Subcutaneous abdominal adipose tissue (tissue), 5 donors: ENCODE measurements around the gene AP5S1.
A peak's percentile ranks its signal among the peaks of the same experiment; 100 is the strongest.

Source experiments
- H3K27ac ChIP-seq: one replicate; pipeline ENCODE4 v1.7.0; 2013; ENCODE audit warnings: low read depth, mild to moderate bottlenecking, inconsistent platforms, low read length, moderate library complexity
- H3K27me3 ChIP-seq, 5 donors: one replicate each; pipeline ENCODE4 v1.7.0; 2013; ENCODE audit warnings: low read length in 5 of 5, inconsistent platforms in 1 of 5; ENCODE audit not compliant: control insufficient read depth in 5 of 5, insufficient read depth in 4 of 5
- H3K36me3 ChIP-seq, 5 donors: one replicate each; pipeline ENCODE4 v1.7.0; 2013; ENCODE audit warnings: low read length in 5 of 5; ENCODE audit not compliant: control insufficient read depth in 5 of 5, insufficient read depth in 5 of 5
- H3K4me1 ChIP-seq, 5 donors: one replicate each; pipeline ENCODE4 v1.7.0; 2013; ENCODE audit warnings: low read length in 5 of 5, mild to moderate bottlenecking in 3 of 5, moderate library complexity in 1 of 5; ENCODE audit not compliant: control insufficient read depth in 5 of 5, insufficient read depth in 5 of 5
- H3K4me3 ChIP-seq, 5 donors: one replicate each; pipeline ENCODE4 v1.7.0; 2013; ENCODE audit warnings: low read length in 5 of 5, low read depth in 1 of 5
- H3K9ac ChIP-seq, 5 donors: one replicate each; pipeline ENCODE4 v1.7.0; 2013; ENCODE audit warnings: low read length in 5 of 5, mild to moderate bottlenecking in 4 of 5, moderate library complexity in 3 of 5
- H3K9me3 ChIP-seq, 5 donors: one replicate each; pipeline ENCODE4 v1.7.0; 2013; ENCODE audit warnings: low read length in 5 of 5; ENCODE audit not compliant: control insufficient read depth in 5 of 5
- donor health status: healthy.
- donor health status: healthy.
- donor health status: healthy.
- donor health status: healthy.
- donor health status: healthy.

The AP5S1 gene, protein sequence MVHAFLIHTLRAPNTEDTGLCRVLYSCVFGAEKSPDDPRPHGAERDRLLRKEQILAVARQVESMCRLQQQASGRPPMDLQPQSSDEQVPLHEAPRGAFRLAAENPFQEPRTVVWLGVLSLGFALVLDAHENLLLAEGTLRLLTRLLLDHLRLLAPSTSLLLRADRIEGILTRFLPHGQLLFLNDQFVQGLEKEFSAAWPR

DNA sequence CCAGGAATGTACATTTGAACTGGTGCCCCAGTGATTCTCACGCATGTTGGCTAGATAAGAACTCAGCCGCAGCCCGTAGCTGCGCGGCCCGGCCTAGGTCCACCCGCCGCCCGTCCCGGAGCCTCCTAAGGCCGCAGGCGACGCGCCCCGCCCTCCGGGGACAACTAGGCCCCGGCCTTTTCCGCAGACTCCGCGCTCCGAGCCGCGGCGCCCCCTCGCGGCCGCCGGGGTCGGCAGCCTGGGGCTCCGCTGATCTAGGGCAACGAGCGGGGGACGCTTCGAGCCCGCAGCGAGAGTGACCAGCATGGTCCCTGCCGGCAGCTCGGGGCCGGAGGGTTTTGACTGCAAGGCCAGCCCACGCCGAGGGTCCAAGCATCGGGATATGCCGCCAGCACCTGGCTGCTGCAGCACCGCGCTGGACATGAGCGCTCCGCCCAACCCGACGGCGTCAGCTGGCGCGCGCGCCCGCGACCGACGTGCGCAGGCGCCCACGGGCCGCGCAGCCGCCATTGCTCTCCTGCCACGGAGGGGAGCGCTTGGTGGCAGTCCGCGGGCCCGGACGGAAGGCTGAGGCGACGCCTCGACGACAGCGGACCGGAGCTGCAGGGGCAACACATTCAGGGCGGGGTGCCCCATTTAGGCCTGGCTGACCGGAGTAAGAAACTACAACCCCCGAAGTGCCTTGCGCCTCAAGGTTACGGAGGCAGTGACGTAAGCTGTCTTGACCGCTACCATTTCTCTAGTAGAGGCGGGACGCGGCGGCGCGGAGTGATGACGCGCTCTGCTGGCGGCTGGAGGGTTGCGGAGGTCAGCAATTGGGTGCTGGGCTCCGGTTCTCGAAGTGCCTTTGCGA is at the start of gene AP5S1:
Gene AP5S1, plus strand, starts transcription at position 500 of the 853 bp plus-strand sequence. CDS start 1,571 bp downstream, outside the sequence.
- Histone ChIP-seq H3K27me3 (no peaks in the 10 kb centered on the region), H3K4me3 (peak within 1 kb of the TSS; percentile 71 to 84 (median 84)), H3K9ac (peak within 1 kb of the TSS; percentile 68 to 96 (median 89)), H3K36me3 (peaks cover 4 to 35% (median 26%) of the 10 kb centered on the region in 5 donors), H3K27ac (peak within 1 kb of the TSS; percentile 95), H3K9me3 (no peaks in the 10 kb centered on the region), H3K4me1 (peaks cover 4 to 29% (median 28%) of the 10 kb centered on the region in 5 donors)

DNA sequence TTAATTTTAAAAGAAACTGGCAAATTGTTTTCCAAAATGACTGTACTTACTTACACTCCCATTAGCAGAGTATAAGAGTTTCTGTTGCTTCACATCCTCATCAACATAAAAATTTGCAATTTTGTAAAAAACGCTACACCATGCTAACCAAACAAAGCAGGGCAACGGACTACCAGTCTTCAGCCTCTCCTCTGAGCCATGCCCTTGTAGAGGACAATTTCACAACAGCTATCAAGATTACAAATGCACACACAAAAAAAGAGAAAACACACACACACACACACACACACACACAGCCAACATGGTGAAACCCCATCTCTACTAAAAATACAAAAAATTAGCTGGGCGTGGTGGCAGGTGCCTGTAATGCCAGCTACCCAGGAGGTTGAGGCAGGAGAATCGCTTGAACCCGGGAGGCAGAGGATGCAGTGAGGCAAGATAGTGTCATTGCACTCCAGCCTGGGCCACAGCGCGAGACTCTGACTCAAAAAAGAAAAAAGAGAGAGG is 48.7 kb upstream of the AP5S1 start:
- Histone ChIP-seq H3K9ac (no peak overlapping the region), H3K4me1 (peaks cover 1 to 24% (median 23%) of the 10 kb centered on the region in 5 donors), H3K36me3 (no peaks in the 10 kb centered on the region), H3K27me3 (no peaks in the 10 kb centered on the region), H3K4me3 (no peak overlapping the region), H3K27ac (no peak overlapping the region), H3K9me3 (peaks cover 0 to 4% (median 0%) of the 10 kb centered on the region in 5 donors)

GRCh38 chr20:3775457-3776108 is 44.8 kb upstream of the AP5S1 start:
- no peaks in the 10 kb centered on the region for H3K36me3 ChIP-seq
- H3K27me3 ChIP-seq = no peaks in the 10 kb centered on the region
- H3K27ac ChIP-seq = no peak overlapping the region
- H3K9me3 ChIP-seq = peaks cover 0 to 4% (median 0%) of the 10 kb centered on the region in 5 donors
- peaks cover 0 to 17% (median 16%) of the 10 kb centered on the region in 5 donors for H3K4me1 ChIP-seq
- no peak overlapping the region for H3K9ac ChIP-seq
- H3K4me3 ChIP-seq = no peak overlapping the region

DNA sequence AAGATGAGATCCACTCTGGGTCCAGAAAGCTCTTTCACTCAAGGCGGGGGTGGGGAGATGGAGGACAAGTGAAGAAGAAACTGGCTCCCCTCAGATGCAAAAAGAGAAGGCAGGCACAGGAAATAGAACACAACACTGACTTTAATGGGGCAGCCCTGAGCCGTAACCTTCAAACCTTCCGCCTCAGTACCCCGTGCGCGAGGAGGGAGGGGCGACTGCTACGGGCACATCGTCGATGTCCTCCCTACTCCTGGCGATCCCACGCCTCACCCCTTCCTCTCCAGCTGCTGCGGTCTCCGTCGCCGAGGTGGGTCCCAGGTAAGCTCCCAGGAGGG is 43.0 kb upstream of the AP5S1 start:
- H3K36me3 ChIP-seq = no peaks in the 10 kb centered on the region
- H3K9ac ChIP-seq = peak overlapping the region in 3 of 5 donors; percentile 45 to 68 (median 63)
- H3K4me1 ChIP-seq = peaks cover 0 to 27% (median 23%) of the 10 kb centered on the region in 5 donors
- H3K9me3 ChIP-seq = peaks cover 0 to 4% (median 0%) of the 10 kb centered on the region in 5 donors
- no peaks in the 10 kb centered on the region for H3K27me3 ChIP-seq
- H3K4me3 ChIP-seq = peak overlapping the region in 4 of 5 donors; percentile 59 to 72 (median 67)
- no peak overlapping the region for H3K27ac ChIP-seq

- H3K27me3 ChIP-seq = no peaks in the 10 kb centered on the region
- peak overlapping the region in 4 of 5 donors; percentile 43 to 68 (median 54) for H3K9ac ChIP-seq
- H3K4me1 ChIP-seq = peaks cover 0 to 27% (median 23%) of the 10 kb centered on the region in 5 donors
- peaks cover 0 to 3% (median 0%) of the 10 kb centered on the region in 5 donors for H3K36me3 ChIP-seq
- H3K27ac ChIP-seq = no peak overlapping the region
- peaks cover 0 to 4% (median 0%) of the 10 kb centered on the region in 5 donors for H3K9me3 ChIP-seq
- H3K4me3 ChIP-seq = peak overlapping the region in 4 of 5 donors; percentile 59 to 72 (median 67)
Measured at GRCh38 chr20:3777716-3778629, 42.4 kb upstream of the AP5S1 start.

GRCh38 chr20:3778976-3779375 is 41.4 kb upstream of the AP5S1 start:
- Histone ChIP-seq H3K27ac (no peak overlapping the region), H3K9me3 (peaks cover 0 to 4% (median 0%) of the 10 kb centered on the region in 5 donors), H3K4me3 (no peak overlapping the region), H3K27me3 (no peaks in the 10 kb centered on the region), H3K36me3 (peaks cover 0 to 8% (median 0%) of the 10 kb centered on the region in 5 donors), H3K4me1 (peaks cover 0 to 36% (median 30%) of the 10 kb centered on the region in 5 donors), H3K9ac (no peak overlapping the region)

GRCh38 chr20:3781153-3781910 is 39.0 kb upstream of the AP5S1 start, which contains the start of gene SPEF1:
Gene SPEF1, minus strand, starts transcription at chr20:3781448. Its CDS starts 161 bp downstream, at chr20:3781287.
- Histone ChIP-seq H3K4me3 (peak within 1 kb of the TSS; percentile 41 to 58 (median 48)), H3K4me1 (peaks cover 4 to 58% (median 52%) of the 10 kb centered on the region in 5 donors), H3K9me3 (no peaks in the 10 kb centered on the region), H3K27ac (no peak within 1 kb of the TSS), H3K9ac (peak within 1 kb of the TSS in 1 of 5 donors; percentile 16), H3K27me3 (no peaks in the 10 kb centered on the region), H3K36me3 (peaks cover 0 to 12% (median 6%) of the 10 kb centered on the region in 5 donors)

- H3K36me3 ChIP-seq = peaks cover 0 to 12% (median 6%) of the 10 kb centered on the region in 5 donors
- no peak overlapping the region for H3K27ac ChIP-seq
- H3K27me3 ChIP-seq = no peaks in the 10 kb centered on the region
- H3K4me1 ChIP-seq = peaks cover 4 to 57% (median 51%) of the 10 kb centered on the region in 5 donors
- H3K9me3 ChIP-seq = no peaks in the 10 kb centered on the region
- no peak overlapping the region for H3K9ac ChIP-seq
- H3K4me3 ChIP-seq = no peak overlapping the region
Measured at GRCh38 chr20:3782597-3782996, 37.8 kb upstream of the AP5S1 start.
